Muscle layer of colon (tissue), 2 donors: ENCODE results near the gene RAP1B.
A peak's percentile ranks its signal among the peaks of the same experiment; 100 is the strongest.
"Not testable (repeated sequence)": the region's sequence is repeated elsewhere in the genome, so short reads cannot be mapped to it uniquely, and the experiment has no call there.

Experiments used
- H3K27ac ChIP-seq: one replicate; pipeline ENCODE4 v1.7.0; 2013; ENCODE audit warnings: low read depth, mild to moderate bottlenecking, low read length, moderate library complexity
- H3K27me3 ChIP-seq, 2 donors: one replicate each; pipeline ENCODE4 v1.7.0; 2013; ENCODE audit warnings: low read length in 2 of 2, mild to moderate bottlenecking in 2 of 2; ENCODE audit not compliant: insufficient read depth in 2 of 2, control insufficient read depth in 1 of 2
- H3K36me3 ChIP-seq: one replicate; pipeline ENCODE4 v1.7.0; 2013; ENCODE audit warnings: mild to moderate bottlenecking, low read length; ENCODE audit not compliant: insufficient read depth
- H3K4me1 ChIP-seq: one replicate; pipeline ENCODE4 v1.7.0; 2013; ENCODE audit warnings: mild to moderate bottlenecking, low read length; ENCODE audit not compliant: insufficient read depth
- H3K4me3 ChIP-seq, 2 donors: one replicate each; pipeline ENCODE4 v1.7.0; 2013; ENCODE audit warnings: low read length in 2 of 2, low read depth in 1 of 2, mild to moderate bottlenecking in 1 of 2, moderate library complexity in 1 of 2
- H3K9ac ChIP-seq: one replicate; pipeline ENCODE4 v1.7.0; 2013; ENCODE audit warnings: low read length
- H3K9me3 ChIP-seq: one replicate; pipeline ENCODE4 v1.7.0; 2013; ENCODE audit warnings: mild to moderate bottlenecking, low read length
- donor health status: abdominal sarcoma.
- donor health status: Adenocarcinoma of cecum.

Gene RAP1B

DNA sequence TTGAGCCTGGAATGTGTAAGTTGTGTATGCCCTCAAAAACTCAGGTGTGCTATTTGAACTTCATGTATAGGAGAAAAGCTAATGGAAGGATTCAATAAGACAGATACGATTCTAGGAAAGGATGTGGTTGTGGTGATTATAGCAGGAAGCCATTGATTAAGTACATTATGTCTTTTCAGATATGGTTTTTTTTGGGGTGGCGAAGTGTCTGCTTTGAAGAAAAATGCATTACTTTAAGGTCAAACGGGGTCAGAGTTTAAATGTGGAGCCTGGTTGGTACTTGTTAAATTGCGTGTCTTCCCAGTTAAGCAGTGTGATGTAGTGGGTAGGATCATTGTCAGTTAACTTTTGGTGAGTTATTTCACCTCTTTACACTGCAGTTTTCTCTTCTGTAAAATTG lies 63.1 kb downstream of the RAP1B start:
- H3K4me1 ChIP-seq: peaks cover under 1% of the 10 kb centered on the region
- H3K9me3 ChIP-seq: no peaks in the 10 kb centered on the region
- no peaks in the 10 kb centered on the region for H3K27me3 ChIP-seq
- no peak overlapping the region for H3K4me3 ChIP-seq
- no peaks in the 10 kb centered on the region for H3K36me3 ChIP-seq
- H3K27ac ChIP-seq: no peak overlapping the region
- H3K9ac ChIP-seq: no peak overlapping the region

- Histone ChIP-seq H3K9ac (no peak overlapping the region), H3K27me3 (no peaks in the 10 kb centered on the region), H3K27ac (no peak overlapping the region), H3K4me1 (no peaks in the 10 kb centered on the region), H3K4me3 (no peak overlapping the region), H3K9me3 (no peaks in the 10 kb centered on the region), H3K36me3 (no peaks in the 10 kb centered on the region)
Observed at GRCh38 chr12:68674376-68674775, 63.7 kb downstream of the RAP1B start.

DNA sequence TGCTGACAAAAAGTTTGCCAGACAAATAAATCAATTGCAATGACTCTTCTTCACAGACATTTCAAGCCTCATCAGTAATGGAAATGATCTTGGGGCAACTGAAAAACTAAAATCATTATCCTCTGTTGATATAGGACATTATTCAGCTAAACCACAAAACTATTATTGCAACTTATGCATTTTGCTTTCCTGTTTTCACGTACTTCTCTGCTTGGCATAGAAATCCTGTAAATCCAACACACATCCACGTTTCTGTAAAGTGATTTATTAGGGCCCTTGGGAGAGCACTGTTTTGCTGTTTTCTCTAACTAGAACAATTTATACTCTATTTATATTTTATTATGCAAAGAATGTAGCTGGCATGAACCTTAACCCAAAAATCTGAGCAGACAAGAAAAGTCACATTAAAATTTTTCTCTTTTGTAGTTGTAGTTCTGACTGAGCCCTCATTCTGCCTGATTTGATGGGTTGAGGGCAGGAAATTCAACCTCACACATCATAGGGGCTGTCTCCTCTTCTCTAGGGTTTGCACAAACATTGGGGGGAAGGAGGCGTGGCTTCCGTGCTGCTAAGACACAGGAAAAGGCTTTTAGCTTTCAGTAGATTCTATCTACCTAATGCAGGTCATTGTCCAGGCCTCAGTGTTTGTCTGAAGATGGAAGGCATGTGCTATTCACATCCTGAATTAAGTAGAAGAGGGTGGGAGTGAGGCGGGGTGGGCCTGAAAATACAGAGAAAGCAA lies 64.6 kb downstream of the RAP1B start:
- H3K4me1 ChIP-seq: no peaks in the 10 kb centered on the region
- no peaks in the 10 kb centered on the region for H3K36me3 ChIP-seq
- no peak overlapping the region for H3K27ac ChIP-seq
- no peak overlapping the region for H3K4me3 ChIP-seq
- H3K9ac ChIP-seq: no peak overlapping the region
- no peaks in the 10 kb centered on the region for H3K9me3 ChIP-seq
- no peaks in the 10 kb centered on the region for H3K27me3 ChIP-seq

DNA sequence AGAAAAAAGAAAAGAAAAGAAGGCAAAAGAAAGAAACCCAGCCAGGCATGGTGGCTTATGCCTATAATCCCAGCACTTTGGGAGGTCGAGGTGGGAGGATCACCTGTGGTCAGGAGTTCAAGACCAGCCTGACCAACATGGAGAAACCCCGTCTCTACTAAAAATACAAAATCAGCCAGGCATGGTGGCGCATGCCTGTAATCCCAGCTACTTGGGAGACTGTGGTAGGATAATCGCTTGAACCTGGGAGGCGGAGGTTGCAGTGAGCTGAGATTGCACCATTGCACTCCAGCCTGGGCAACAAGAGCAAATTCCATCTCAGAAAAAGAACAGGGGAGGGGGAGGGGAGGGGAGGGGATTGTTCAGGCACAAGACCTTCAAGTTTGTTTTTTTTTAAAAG lies 66.2 kb downstream of the RAP1B start:
- not testable (repeated sequence) for H3K9me3 ChIP-seq, H3K27me3 ChIP-seq, H3K27ac ChIP-seq, H3K36me3 ChIP-seq, H3K4me3 ChIP-seq, H3K4me1 ChIP-seq, H3K9ac ChIP-seq

GRCh38 chr12:68686262-68686594 lies 75.5 kb downstream of the RAP1B start:
- H3K4me3 ChIP-seq: peak overlapping the region; percentile 83 to 92
- H3K4me1 ChIP-seq: peaks cover 15% of the 10 kb centered on the region
- peak overlapping the region; percentile 45 for H3K27ac ChIP-seq
- peaks cover 5% of the 10 kb centered on the region for H3K36me3 ChIP-seq
- no peaks in the 10 kb centered on the region for H3K9me3 ChIP-seq
- peak overlapping the region; percentile 45 for H3K9ac ChIP-seq
- H3K27me3 ChIP-seq: no peaks in the 10 kb centered on the region

DNA sequence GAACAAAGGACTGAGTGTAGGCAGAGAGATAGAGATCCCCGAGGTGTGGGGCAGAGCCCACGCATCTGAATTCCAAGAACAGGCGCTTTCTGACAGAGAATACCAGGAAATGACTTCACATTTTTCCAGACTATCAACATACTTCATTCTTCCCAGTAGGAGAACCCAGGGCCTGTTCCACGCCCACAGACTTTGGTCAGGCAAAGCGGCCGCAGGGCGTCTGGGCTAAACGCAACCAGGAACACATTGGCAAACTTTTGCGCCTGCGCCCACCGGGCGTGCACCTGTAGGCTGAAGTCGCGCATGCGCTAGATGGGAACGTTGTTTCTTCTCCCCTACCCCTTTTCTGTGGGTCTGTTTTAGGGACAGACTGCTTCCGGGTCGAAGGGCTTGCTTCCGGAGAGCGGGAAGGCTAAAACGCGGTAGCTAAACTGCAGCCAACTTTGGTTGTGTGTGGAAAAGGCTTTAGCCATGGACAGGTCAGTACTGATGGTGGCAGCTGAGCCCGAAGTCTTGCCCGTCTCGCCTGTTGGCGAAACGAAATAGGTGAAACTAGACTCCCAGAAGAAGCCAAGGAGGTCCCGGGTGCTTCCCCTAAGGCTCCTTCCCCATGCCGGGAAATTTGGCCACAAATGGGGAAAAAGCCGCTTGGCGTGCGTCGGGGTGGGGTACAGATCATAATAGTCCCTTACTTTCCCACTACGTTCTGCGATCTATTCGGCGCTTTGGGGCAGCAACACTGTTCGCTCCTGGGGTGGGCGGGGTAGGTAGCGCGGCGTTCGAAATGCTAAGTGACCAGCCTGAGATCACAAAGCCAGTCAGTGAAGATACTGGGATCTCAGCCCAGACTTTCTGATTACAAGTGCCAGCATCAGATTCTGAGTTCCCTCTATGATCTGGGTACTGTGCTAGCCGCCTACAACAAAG lies 76.2 kb downstream of the RAP1B start, which contains the start of gene NUP107:
TSS of gene NUP107 (plus strand) at position 384 of the 927 bp plus-strand sequence. CDS start at position 472, 88 bp downstream.
- Histone ChIP-seq H3K4me1 (peaks cover 15% of the 10 kb centered on the region), H3K36me3 (peaks cover 7% of the 10 kb centered on the region), H3K9me3 (no peaks in the 10 kb centered on the region), H3K27ac (peak within 1 kb of the TSS; percentile 45), H3K4me3 (peak within 1 kb of the TSS; percentile 83 to 92), H3K27me3 (no peaks in the 10 kb centered on the region), H3K9ac (peak within 1 kb of the TSS; percentile 87)

DNA sequence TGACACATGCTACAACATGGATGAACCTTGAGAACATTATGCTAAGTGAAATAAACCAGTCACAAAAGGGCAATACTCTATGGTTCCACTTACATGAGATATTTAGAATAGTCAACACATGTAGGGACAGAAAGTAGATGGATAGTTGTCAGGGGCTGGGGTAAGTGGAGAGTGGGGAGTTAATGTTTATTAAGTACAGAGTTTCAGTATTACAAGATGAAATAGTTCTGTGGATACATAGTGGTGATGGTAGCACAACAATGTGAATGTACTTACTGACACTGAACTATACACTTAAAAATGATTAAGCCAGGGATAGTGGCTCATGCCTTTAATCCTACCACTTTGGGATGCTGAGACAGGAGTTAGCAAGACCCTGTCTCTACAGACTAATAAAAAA lies 84.8 kb downstream of the RAP1B start:
- Histone ChIP-seq H3K9ac (no peak overlapping the region), H3K4me1 (no peaks in the 10 kb centered on the region), H3K4me3 (no peak overlapping the region), H3K36me3 (peaks cover 44% of the 10 kb centered on the region), H3K27me3 (no peaks in the 10 kb centered on the region), H3K9me3 (no peaks in the 10 kb centered on the region), H3K27ac (no peak overlapping the region)

DNA sequence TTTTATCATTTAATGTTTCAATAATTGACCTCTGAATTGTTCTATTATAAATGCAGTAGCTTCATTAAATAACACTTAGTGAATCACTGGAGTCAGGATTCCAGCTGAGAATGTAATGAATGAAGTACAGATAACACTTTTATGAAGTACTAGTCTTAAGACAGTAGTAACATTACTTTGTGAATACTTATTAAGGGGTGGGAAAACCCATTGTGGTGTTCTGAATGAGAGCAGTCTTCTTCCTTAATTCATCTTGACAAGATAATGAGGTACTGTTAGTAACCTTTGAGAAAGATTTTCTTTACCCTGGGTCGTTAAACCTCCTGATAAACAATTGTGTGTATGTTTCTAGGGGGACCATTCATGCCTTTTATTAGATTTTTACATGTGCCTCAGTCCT lies 88.8 kb downstream of the RAP1B start:
- no peaks in the 10 kb centered on the region for H3K4me1 ChIP-seq
- H3K9ac ChIP-seq: no peak overlapping the region
- H3K27me3 ChIP-seq: no peaks in the 10 kb centered on the region
- no peak overlapping the region for H3K4me3 ChIP-seq
- H3K9me3 ChIP-seq: no peaks in the 10 kb centered on the region
- no peak overlapping the region for H3K27ac ChIP-seq
- peaks cover 25% of the 10 kb centered on the region for H3K36me3 ChIP-seq
